Astrocyte of the hippocampus (primary cell): ENCODE measurements around the gene HOXC5.
"Not testable (repeated sequence)": the region's sequence is repeated elsewhere in the genome, so short reads cannot be mapped to it uniquely, and the experiment has no call there.

Source experiments
- DNase-seq: peaks from one replicate; pipeline ENCODE4 v3.0.0; 2011; ENCODE audit warnings: low read depth, low spot score

HOXC5 gene

DNA sequence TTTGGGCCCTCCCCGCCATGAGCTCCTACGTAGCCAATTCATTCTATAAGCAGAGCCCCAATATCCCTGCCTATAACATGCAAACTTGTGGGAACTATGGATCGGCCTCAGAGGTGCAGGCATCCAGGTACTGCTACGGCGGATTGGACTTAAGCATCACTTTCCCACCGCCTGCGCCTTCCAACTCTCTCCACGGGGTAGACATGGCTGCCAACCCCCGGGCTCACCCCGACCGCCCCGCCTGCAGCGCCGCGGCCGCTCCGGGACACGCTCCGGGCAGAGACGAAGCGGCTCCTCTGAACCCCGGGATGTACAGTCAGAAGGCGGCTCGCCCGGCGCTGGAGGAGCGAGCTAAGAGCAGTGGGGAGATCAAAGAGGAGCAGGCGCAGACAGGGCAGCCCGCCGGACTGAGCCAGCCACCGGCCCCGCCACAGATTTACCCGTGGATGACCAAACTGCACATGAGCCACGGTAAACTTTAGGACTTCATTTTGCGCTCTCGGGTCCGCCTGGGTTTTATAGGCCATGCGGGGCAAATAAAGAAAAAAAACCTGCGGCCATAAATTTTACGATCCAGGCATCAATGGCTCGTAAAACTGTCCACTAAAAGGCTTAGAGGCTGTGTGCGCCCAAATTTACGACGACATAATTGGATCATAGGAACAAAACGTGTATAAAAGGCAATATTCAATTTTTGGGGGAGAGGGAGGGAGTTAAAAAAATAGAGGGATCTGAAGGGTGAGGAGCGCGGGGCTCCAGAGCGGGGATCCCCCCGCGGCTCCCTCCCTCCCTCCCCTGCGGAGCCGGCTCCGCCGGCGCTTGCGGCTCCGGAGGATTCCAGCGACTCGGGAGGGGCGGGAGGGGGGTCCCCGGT, 493 bp downstream of the HOXC5 start:
- no peak for DNase-seq

DNA sequence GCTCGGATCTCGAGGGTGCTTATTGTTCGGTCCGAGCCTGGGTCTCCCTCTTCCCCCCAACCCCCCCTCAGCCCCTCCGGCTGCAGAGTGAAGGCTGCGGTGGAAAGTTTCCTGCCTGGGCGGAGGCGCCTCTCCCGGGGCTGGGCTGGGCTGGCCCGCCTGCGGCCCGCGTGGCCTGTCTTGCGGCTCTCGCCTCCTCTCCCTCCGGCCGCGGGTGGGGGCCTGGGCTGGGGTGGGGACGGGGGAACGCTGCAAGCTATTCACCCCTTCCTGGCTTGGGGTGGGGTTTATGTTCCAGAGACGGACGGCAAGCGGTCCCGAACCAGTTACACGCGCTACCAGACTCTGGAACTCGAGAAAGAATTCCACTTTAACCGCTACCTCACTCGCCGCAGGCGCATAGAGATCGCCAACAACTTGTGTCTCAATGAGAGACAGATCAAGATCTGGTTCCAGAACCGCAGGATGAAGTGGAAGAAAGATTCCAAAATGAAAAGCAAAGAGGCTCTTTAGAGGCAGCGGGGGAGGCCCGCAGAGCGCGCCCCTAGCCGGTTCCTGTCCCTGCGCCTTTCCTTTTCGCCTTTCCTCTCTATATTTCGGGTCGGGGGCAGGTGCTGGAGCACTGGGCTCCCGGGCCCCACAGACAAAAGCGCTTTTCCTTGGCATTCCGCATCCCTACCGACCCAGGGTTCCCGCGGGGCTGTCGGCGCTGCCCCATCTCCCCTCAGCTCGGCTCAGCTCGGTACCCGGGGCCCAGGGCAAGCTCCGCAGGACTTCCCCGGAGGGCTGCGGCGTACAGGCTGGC, 1.3 kb downstream of the HOXC5 start:
- DNase-seq, result no peak

DNA sequence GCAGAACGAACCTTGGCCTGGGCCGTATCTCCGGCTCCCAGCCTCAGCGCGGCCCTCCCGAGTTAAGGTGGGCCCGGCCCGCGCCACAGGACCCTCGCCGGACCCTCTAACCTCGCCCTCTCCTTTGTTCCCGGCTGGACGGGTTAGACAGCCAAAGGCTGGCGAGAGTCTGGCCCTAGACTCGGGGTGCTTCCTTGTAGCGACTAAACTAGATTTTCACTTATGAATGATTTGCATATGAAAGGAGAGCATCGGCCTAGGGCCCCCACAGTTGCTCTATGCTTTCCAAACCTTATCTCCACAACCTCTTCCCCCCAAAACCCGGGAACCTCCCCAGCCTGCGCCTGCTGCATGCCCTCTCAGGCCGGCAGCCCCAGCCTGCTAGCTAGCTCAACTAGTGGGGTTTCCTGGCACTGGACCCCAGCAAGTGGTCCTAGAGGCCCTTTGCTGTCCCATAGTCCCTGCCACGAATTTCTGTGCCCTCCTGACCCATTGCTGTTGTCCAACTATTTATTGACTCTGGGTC, 2.0 kb downstream of the HOXC5 start:
- DNase-seq, result no peak

DNA sequence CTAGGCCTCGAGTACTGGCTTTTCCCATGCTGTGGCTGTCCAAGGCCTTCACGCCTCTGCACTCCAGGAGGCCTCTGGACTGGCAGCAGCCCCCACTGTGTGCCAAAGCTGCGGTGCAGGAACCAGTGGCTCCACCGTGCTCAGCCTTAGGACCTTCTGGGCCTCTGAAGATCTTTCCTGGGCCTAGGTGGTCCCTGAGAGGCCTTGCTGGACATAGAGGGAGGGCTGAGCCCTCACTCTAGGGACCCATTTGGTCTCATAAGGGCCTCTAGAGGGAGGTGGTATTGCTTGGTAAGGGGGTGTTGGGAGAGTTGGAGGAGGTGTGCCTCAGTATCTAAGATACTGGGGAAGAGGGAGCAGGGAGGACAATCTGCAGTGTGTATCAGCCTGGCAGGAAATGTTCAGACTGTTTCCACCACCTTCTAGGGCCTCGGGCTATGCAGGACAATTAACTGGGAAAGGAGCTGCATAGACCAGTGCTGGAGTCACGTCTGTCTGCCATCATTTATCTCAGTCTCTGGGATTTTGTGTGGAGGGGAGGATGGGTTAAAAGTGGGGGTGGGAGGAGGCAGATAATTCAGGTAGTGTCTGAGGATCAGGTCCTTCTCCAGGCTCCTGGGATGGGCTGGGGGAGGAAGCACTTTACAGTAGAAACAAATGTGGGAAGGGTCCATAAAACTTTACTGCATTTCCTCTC, 2.9 kb downstream of the HOXC5 start:
- no peak for DNase-seq

DNA sequence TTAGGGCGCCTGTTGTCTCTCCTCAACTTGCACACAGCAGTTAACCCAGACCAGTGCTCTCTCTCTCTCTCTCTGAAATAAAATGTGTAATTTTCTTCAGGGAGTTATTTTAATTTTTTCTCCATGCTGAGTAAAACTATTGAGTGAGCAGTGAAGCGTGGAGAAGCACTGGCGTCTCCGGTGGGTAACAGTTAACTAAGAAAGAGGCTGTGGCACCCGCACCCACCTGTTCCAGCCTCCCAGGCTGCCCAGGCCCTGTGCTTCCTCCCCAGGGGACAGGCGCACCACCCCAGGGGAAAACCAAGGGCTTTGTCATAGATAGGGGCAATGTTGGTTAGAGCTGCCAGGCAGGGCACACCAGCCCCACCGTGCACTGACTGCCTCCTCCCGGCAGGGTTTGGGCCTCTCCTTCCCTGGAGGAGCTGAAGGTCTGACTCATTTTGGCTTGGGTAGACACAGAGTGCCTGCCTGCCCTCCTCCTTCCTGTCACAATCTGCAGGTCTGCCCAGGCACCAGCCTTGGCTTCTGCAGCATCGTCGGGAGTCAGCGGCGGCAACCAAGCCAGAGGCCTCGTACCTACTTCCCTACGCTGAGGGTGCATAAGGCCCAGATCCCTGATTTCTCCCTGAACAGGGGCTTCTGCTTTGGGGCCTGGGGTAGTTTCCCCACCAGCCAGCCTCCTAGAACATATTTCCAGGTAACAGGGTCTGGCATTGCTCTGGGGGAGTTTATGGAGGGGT, 3.9 kb downstream of the HOXC5 start:
- no peak for DNase-seq

DNA sequence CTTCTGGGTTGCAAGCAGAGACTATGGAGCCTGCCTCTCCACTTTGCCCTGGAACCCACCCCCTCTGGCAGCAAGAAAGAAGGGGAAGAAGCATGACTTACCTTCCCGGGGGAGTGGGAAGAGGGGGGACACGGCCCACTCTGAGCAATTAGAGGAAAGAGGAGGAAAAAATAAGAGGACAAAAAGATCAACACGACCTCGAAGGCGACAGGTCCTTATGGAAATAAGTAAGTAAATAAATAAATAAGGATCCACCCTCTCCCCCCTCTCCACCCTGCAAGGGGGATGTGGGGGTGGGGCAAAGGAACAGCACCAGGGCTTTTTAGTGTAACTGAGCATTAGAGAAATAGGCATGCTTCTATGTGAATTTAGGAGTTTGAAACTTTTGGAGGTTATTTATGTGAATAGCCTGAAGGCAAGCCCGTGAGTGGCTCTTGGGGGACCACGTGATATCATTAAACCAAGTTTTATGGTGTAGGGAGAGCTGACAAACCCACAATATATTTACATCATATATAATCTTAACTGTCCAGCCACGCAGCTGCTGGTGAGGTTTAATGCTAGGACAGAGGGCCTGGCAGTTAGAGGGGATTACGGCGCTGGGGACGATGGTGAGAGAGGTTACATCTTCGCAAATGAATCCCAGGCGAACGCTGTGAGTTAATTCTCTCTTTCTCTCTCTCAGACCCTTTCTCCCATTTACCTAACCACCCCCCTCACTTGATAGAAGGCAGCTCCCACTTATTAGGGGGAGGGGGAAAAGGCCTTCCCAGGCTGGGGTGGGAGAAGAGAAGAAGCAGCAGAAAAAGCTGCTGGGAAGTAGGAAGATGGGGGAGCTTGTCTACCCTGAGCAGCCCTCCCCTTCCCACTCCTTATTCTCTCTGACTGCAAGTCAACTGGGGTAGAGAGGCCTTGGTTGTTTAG, 4.8 kb downstream of the HOXC5 start:
- DNase-seq, result no peak

DNA sequence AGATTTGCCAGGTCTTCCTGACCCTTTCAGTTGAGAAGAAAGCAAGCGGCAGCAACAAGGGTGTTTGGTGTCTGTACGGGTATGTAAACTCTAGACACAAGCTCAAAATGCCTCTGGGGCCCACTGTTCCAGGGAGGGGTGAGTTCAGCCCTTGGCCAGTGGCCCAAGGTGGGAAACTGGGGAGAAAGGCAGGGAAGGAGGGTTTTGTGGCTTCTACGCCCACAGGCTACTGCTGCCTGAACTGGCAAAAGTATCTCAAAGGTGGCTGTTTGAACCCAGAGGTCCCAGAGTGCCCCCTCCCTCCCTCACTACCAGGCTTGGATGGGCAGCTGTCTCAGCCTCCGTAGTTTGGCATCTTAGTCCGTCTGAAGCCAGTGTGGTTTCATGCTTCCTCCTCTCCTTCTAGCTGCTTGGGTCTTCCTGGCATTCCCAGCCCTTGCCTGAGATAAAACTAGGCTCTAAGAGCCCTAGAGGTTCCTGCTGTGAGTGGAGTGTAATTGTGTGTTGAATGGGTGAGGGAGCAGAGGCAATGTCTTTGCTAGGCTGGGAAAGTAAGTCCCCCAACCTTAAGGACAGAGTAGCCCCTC, 5.5 kb downstream of the HOXC5 start:
- no peak for DNase-seq

DNA sequence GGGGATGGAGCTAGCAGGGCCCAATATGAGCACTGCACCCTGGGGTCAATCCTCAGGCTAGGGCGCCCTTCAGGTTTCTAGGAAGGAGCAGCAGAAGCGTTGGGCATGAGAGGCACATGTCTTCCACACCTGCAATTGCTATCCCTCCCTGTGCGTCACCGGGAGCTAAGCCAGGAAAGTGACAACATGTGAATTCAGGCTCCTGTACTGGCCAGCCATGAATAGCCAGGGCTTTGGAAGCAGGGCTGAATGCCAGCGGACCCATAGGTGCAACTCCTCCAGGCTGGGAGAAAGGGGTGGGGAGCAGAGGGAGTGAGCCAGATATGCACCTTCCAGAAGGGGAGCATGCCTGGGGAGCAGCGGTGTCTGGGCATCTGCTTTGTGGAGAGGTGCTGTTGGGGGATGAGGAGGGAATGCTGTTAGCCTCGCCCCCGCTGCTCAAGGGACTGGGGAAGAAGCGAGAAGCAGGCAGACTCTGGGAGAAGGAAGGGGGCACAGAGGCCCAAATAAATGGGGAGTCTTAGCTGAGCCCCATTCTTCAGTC, 6.1 kb downstream of the HOXC5 start:
- no peak for DNase-seq

DNA sequence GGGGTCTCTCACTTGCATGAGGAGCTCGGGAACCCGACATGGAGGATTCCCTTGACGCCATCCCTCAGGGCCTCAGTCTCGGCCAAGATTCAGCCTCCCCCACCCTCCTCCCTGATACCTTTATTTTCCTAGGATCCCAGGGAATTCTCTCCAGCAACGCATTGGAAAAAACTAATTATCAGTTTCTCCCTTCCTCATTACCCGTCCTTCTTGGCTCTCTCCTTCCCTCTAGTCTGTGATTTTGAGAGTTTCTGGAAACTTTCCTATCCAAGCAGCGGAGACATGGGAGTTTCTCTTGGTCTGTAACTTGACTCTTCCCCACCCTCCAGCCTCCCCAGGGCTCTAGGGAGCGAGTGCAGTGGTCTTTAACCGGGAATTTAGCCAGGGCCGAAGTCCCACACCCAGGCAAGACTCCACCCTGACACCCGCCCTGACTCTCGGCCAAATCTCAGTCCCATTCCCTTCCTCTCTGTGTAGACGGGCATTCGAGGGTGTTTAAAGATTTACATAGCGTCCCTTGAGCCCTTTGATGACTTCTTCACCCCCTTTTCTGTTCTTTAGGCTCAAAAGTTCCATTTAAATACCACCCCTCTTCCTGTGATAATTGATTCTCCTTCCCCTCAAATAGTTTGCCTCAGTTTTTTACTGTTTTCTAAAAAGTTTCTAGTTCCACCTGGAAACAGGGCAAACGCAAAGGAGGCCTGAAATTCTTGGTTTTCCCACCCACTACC, 6.7 kb downstream of the HOXC5 start:
- DNase-seq, result no peak

DNA sequence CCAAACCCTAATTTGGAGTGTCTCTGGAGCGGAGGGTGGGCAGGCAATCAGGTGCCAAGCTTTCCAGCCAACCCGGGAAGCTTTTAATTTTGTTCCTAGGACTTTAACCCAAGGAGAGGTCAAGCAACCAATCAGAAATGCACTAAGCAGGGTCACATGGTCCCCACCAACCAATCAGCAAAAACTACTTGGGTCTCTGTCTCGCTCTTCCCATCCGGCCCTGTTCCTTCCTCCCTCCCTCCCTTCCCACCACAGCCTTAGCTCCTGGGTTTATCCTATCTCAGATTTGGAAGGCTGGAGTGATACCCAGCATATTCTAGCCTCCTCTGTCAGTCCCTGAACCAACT, 7.3 kb downstream of the HOXC5 start:
- DNase-seq, result no peak

DNA sequence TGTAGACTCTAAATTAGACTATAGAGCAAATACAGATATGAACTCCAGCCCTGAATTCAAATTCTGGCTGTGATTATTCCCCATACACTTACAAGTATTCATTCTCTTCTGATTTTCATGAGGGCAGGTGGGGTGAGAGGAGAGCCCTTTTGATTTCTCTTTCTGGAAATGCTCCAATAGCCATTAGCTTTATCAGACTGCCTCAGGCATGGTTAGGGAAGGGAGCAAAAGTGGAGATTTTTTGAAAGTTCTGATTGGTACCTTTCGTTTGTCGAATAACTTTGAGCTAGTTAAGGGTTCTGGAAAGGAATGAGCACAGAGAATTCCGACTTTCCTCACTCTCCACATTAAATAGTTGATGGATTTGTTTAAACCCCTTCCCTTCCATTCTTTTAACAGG, 7.8 kb downstream of the HOXC5 start:
- no peak for DNase-seq

DNA sequence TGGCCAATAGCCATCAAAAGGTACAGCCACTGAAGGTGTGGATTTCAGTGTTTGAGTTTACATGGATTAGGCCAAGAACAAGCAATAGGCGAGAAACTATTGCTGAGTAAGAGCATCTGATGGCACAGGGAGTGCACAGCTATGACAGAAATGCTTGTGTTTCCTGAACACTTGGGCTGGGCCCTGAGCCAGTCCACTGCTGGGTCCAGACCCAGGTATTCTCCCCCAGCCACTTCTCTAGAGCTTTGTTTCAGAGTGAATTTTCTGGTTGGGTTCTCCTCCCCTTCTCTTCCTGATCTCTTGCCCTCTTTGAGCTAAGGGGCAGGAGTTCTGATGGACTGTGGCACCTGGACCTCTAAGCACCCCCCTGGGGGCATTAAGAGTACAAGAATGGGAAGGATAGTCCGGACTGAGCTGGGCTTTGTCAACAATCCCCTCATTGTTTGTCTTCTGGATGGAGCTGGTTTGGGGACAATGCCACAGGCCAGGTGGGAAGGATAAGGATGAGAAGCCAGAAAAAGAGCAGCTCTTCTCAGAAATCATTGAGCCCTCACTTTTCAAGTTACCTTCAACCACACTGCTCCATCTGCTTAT, 8.3 kb downstream of the HOXC5 start:
- no peak for DNase-seq

DNA sequence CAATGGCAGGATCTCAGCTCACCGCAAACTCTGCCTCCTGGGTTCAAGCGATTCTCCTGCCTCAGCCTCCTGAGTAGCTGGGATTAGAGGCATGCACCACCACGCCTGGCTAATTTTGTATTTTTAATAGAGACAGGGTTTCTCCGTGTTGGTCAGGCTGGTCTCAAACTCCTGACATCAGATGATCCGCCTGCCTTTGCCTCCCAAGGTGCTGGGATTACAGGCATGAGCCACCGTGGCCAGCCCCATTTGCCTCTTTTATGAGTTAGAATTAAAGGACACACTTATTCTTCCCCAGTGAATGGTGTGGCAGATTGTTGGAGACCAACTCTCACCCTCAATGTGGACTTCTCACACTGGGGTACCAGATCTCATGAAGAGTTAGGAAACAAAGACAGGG, 9.2 kb downstream of the HOXC5 start:
- not testable (repeated sequence) for DNase-seq

DNA sequence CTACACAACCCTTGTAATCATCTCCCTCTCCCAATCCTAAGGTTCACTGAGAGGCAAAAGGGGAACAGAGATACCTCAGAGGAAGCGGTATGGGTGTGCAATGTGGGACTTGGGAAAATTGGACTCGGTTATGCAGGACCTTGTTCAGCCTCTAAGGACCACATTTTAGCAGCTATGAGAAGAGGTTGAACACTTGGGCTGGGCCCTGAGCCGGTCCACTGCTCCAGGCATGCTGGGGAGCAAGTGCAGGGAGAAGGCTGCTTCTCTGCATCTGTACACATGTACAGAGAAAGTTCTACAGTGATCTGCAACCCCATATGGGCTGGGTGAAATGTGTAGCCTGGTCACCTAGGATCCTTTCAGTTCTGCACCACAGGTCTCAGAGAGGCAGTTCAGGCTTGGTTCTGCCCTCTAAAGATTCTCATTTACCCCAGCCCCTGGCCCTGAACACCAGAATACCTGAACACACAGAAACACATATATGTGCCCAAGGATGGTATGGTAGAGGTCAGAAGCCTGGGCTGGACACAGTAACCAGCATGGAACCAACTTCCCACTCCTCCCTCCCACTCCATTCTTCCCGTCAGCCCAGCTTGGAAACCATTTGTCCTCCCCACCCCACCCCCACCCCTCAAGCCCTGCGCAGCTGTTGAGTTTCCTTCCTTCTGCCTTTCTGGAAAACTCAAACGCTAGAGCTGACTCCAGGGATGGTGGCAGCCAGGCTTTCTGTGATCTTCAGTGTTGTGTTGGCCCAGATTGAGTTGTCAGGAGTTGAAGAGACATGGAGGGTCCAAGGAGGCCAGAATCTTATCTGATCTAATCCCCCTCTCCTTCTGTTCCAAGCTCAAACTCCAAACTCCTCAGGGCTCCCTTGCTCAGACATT, 10.4 kb downstream of the HOXC5 start:
- no peak for DNase-seq

DNA sequence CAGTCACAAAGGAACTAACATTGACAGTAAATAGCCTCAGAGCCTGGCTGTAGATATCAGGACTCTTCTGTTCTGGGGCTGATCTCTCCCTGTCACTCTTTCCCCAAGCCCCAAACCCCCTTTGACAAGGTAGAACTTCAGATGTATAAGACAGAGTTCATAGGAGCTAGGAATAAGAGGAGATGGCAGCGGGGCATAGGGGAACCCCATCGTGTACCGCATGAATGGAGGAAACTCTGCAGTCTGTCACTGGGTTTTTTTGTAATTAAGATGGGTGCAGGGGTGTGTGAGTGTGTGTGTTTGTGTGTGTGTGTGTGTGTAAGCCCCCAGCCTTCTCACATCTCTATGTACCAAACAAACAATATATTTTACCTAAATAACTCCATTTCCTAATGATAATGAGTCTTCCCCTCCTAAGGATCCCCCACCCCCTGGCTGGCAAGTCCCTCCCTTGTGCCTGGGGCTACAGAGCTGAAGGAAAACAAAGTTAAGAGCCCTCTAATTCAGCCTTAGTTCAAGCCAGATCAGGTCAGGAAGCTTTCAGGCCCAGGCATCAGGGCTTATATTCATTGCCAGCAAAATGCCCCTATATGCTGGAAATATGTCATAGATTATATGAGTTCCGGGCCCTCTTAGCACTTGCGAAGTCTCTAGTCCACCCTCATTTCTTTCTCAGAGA, 11.7 kb downstream of the HOXC5 start:
- no peak for DNase-seq

DNA sequence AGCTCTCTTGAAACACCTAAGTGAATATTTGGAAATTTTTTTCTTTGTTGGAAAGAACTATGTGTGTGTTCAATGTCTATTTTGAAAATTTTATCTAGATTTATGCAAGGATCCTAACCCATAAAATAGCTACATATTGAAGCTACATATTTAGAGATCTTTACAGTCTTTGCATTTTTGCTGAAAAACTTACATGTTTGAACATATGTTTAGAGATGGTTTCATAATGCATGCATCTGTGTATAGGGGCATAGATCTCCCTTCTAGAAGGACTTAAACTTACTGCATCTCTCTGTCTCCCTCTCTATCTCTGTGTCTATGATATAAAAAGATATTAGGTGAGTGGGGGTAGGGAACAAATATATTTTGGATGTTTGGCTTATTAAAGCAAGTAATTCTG, 12.6 kb downstream of the HOXC5 start:
- DNase-seq, result no peak

DNA sequence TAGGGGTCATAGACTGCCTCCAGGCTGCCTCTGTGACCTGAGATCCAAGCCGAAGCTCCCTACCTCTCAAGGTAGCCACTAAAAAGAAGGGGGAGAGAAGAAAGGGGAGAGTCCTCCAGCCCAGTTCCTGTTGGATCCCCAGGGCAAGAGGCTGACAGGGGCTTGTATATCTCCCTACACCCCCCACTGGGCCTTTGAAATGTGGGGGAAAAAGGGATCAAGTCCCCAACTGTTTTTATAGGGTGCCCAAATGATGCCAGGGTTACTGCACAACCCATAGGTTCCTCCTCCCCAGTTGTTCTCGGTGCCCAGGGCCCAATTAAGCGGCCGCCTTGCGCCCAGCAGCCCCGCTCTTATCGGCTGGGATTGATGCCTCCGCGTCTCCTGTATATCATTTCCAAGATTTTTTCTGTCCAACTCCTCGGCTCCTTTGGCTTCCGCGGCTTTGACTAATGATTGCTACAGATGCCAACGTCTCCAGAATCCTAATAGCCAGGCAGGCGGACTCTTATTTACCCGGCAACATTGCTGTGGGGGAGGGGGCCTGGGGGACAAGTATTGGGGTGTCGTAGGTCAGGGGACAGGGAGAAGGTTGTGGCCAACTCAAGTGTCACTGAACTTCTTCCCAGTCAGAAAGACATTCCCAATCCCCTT, 13.1 kb downstream of the HOXC5 start:
- DNase-seq, result no peak
